GM19452 (cell line): ENCODE measurements around the gene IL17RE.
A peak's percentile ranks its signal among the peaks of the same experiment; 100 is the strongest.
"Not testable (repeated sequence)": the region's sequence is repeated elsewhere in the genome, so short reads cannot be mapped to it uniquely, and the experiment has no call there.

ENCODE experiments used
- ATAC-seq: cut with Tn5 transposase; IDR thresholded peaks from one replicate; pipeline ENCODE4 v1.9.1; 2021; ENCODE audit not compliant: unreplicated experiment

IL17RE gene

DNA sequence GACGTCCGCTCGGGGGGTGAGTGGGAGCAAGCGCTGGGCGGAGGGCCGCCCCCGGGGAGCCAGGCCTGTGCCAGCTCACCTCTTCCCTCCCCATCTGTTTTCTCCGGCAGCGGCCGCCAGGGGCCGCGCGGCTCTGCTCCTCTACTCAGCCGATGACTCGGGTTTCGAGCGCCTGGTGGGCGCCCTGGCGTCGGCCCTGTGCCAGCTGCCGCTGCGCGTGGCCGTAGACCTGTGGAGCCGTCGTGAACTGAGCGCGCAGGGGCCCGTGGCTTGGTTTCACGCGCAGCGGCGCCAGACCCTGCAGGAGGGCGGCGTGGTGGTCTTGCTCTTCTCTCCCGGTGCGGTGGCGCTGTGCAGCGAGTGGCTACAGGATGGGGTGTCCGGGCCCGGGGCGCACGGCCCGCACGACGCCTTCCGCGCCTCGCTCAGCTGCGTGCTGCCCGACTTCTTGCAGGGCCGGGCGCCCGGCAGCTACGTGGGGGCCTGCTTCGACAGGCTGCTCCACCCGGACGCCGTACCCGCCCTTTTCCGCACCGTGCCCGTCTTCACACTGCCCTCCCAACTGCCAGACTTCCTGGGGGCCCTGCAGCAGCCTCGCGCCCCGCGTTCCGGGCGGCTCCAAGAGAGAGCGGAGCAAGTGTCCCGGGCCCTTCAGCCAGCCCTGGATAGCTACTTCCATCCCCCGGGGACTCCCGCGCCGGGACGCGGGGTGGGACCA, 30.4 kb downstream of the IL17RE start:
- peak; percentile 73 for ATAC-seq

- ATAC-seq: peak; percentile 86
Observed at GRCh38 chr3:9933561-9934234, 31.1 kb downstream of the IL17RE start, which contains the start of gene CRELD1. Gene CRELD1 (plus strand): TSS chr3:9933834. CDS start chr3:9934439, 605 bp downstream.

DNA sequence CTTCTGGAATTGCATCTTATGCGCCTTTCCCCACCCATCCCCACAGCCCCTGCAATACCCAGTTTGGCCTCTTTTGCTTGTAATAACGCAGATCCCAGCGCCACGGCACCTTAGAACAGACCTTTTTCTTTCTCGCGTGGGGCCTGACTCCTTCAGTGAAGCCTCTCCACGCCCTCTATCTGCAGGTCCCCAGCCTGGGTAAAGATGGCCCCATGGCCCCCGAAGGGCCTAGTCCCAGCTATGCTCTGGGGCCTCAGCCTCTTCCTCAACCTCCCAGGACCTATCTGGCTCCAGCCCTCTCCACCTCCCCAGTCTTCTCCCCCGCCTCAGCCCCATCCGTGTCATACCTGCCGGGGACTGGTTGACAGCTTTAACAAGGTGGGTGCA, 31.6 kb downstream of the IL17RE start:
- no peak for ATAC-seq

DNA sequence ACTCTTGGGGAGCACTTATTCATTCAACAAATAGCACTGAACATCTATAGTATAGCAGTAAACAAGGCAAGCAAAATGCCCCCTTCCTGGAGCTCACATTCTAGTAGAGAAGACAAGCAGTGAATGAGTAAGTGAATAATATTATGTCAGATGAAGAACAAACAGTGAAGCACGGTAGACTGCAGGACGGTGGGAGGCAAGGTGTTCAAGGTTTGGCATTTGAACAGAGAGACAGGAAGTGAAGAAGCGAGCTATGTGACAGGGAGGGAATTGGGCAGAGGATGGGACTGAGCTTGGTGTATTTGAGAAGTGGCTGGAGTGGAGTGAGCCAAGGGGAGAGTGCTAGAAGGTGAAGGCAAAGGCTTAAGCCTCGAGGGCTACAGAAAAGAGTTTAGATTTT, 32.3 kb downstream of the IL17RE start:
- no peak for ATAC-seq

DNA sequence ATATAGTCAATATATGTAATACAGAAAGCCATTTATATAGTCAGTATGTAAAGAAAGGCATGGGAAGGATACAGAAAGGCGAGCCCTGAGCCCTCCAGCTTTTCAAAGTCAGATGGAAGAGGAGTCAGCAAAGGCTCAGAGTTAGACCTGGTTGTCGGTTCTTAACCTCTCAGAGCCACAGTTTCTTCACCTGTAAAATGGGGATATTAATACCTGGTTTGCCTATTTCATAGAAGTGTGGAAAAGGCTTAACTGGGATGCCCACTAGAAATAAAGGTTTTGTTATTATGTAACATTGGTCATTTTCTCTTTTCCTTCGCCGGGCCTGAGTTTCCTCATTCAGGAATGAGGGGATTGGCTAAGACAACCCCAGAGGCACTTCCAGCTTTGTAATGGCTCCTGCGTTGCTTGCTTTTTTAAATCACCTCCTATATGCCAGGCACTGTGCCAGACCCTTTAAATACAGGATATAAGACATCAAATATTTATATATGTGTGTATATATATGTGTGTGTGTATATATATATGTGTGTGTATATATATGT, 33.4 kb downstream of the IL17RE start:
- no peak for ATAC-seq

DNA sequence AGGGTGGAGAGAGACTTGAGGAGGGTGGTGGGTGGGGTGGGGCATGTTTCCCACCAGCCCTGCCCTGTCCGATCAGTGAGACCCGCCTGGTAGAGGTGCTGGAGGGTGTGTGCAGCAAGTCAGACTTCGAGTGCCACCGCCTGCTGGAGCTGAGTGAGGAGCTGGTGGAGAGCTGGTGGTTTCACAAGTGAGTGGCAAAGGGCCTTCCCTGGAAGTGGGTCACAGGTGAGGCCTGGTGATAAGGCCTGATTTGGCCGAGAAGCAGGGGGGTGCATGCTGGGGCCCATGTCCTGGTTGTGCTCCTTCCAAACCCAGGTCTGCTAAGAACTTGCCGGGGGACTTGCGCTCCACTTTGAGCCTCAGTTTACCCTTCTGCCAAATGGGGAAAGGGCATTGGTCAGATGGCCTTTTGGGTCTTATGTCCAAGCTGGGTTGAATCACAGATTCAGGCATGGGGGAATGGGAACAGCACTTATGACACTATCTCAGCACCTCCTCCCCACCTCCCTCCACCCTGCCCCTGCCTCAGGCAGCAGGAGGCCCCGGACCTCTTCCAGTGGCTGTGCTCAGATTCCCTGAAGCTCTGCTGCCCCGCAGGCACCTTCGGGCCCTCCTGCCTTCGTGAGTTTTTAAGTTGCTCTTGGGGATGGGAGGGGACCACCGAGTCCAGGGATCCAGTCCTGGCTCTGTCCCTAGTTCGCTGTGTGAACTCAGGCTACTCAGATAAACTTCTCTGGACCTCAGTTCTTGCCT, 35.0 kb downstream of the IL17RE start:
- ATAC-seq: no peak

DNA sequence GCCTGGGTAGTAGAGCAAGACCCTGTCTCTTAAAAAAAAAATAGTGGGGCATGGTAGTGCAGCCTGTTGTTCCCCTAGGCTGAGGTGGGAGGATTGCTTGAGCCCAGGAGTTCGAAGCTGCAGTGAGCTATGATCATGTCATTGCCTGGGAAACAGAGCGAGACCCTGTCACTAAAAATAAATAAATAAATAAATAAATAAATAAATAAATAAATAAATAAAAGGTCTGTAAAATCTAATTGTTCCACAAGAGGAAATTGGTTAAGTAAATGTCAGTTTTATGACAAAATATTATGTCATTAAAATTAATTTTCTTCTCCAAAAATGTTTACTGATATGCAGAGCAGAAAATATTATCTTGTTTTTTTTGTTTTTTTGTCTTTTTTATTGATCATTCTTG, 36.3 kb downstream of the IL17RE start:
- no peak for ATAC-seq

DNA sequence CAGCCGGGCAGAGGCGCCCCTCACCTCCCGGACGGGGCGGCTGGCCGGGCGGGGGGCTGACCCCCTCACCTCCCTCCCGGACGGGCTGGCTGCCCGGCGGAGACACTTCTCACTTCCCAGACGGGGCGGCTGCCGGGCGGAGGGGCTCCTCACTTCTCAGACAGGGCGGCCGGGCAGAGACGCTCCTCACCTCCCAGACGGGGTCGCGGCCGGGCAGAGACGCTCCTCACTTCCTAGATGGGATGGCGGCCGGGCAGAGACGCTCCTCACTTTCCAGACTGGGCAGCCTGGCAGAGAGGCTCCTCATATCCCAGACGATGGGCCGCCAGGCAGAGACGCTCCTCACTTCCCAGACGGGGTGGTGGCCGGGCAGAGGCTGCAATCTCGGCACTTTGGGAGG, 37.3 kb downstream of the IL17RE start:
- ATAC-seq: not testable (repeated sequence)

DNA sequence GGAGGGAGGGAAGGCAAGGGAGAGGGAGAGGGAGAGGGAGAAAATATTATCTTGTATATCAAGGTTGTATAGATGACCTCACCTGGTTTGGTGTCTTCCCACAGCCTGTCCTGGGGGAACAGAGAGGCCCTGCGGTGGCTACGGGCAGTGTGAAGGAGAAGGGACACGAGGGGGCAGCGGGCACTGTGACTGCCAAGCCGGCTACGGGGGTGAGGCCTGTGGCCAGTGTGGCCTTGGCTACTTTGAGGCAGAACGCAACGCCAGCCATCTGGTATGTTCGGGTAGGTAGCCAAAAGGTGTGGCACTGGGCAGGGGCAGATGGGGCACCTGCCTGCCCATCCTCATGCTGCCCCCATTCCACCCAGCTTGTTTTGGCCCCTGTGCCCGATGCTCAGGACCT, 38.1 kb downstream of the IL17RE start:
- ATAC-seq: no peak

- ATAC-seq: no peak
Observed at GRCh38 chr3:9942164-9942563, 39.5 kb downstream of the IL17RE start.

DNA sequence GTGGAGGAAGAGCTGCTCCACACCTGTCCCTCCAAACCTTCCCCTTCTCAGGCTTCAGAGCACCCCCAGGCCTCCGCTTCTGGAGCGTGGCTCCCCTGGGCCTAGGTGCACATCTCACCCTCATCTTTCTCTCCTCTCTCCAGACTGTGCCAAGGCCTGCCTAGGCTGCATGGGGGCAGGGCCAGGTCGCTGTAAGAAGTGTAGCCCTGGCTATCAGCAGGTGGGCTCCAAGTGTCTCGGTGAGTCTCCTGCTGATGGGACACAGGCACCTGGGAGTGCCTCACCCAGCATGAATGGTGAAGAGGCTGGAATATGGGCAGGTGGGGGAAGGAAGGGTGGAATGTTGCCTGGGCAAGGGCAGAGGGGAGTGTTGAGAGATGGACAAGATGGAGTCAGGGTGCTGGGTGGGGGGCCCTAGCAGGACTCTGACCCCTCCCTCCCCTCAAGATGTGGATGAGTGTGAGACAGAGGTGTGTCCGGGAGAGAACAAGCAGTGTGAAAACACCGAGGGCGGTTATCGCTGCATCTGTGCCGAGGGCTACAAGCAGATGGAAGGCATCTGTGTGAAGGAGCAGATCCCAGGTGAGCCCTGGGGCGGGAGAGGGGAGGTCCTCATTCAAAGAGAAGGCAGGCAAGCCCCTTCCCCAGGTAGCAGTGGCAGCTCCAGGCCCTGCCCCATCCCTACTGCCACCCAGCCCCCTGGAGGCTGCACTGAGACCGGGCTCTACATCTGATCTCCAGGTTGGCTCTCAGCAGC, 40.5 kb downstream of the IL17RE start:
- ATAC-seq: no peak

DNA sequence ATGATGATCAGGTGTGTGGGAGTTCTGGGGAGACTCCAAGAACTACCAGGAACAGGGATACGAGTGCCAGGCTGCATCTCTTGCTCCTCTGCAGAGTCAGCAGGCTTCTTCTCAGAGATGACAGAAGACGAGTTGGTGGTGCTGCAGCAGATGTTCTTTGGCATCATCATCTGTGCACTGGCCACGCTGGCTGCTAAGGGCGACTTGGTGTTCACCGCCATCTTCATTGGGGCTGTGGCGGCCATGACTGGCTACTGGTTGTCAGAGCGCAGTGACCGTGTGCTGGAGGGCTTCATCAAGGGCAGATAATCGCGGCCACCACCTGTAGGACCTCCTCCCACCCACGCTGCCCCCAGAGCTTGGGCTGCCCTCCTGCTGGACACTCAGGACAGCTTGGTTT, 41.6 kb downstream of the IL17RE start:
- ATAC-seq: no peak

- no peak for ATAC-seq
Observed at GRCh38 chr3:9945358-9945757, 42.7 kb downstream of the IL17RE start.

DNA sequence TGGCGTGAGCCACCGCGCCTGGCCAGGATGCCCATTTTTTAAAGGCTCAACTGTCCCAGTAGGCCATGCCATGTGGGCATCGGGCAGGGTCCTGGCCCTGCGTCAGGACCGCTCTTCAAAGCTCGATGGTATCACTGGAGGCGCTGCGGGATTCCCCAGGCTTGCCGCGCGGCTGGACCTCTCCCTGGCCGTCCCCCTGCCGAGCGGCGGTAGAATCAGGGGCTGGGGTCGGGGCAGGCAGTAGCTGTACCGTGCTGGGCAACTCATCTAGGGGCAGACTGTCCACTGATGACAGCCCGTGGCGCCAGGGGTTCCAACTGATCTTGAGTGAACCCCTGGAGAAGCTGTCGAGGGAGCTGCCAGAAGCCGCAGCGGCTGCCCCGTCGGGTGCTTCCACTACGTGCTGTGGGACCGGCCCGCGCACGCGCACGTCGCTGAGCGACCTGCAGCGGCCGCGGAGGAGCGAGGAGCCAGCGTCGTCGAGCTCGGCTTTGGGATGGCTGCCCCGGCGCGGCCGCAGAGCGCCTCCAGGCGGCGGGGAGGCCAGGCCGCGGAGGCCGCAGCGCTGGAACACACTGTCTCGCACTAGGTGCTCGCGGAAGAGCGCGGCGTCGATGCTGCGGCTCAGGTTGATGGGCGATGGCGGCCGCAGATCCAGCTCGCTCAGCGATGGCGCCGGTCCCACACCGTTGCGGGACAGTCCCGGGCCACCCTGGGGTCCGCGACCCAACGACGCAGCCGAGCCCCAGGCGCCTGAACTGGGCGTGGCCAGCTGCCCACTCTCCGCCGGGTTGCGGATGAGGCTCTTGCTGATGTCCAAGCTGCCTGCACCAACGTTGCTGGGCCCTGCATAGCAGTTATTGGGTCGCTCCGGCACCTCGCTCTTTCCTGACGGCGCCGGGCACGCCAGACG, 43.7 kb downstream of the IL17RE start:
- ATAC-seq: no peak

DNA sequence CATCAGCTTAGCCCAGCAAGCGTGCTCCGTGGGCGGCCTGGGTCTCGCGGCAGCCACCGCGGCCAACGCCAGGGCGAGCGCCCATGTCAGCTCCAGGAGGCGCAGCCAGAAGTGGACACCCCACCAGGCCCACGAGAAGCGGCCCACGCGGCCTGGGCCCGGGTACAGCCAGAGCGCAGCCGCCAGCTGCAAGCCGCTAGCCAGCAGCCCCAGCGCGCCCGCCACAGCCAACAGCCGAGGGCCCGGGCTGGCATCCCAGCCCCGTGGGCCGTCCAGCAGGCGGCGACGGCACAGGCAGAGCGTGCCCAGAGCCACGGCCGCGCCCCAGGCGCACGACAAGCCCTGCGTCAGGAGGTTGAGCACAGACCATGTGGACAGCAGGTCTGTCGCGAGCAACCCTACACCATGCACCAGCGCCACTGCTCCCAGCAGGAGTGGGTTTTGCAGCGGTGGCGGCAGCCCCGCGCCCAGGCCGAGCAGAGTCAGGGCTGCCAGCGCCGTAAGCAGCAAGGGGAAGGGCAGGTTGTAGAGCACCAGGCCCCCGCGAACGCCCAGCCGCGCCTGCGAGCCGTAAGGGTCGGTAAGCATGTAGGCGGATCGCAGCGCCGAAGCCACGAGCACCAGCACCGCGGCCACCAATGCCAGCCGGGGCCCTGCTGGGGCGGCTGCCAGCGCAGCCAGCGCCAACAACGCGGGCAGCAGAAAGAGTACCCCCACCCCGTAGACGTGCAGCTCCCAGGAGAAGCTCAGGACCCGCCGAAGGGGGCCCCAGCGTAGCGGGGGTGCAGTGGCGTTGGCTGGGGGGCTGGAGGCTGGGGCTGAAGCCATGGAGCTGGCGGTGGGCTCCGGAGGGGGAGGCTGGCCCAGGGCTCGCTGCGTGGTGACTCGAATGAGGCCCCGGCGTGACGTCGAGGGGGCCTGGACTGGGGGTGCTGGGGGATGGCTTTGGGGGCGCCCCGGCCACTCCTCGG, 44.7 kb downstream of the IL17RE start:
- ATAC-seq: no peak

DNA sequence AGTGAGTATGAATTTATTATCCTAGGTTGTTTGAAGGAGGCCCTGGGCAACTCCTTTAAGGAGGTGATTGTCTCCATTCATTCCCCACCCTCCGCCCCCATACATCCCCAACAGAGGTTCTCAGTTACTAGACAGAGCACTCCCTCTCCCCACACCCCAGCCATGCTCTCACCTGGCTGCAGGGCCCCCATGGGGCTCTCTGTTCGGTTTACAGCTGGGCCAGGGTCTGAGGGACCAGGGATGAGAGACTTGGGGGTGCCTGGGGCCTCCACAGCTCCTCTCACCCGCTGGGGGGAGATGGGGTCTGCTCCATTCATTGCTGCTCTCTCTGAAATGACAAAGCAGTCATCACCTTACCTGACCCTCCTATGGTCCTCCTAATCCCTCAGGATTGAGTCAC, 45.9 kb downstream of the IL17RE start:
- ATAC-seq: no peak

DNA sequence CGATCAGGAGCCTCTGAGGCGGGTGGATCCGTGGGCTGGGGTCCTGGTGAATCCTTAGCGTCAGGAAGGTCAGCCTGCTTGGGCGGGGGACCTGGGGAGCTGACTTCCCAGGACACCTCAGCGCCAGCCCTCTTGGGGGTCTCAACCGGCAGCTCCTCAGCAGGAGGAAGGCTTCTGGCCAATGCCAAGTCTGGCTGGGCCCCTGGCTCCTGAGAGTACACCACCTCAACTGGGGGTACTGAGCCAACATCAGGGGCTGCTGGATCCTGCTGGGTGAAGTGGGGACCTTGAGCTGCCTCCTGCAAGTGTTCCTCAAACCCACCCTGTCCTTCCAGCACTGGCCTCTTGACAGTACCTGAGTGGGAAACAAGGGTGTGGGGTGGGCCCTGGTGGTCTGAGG, 46.5 kb downstream of the IL17RE start:
- ATAC-seq: no peak

DNA sequence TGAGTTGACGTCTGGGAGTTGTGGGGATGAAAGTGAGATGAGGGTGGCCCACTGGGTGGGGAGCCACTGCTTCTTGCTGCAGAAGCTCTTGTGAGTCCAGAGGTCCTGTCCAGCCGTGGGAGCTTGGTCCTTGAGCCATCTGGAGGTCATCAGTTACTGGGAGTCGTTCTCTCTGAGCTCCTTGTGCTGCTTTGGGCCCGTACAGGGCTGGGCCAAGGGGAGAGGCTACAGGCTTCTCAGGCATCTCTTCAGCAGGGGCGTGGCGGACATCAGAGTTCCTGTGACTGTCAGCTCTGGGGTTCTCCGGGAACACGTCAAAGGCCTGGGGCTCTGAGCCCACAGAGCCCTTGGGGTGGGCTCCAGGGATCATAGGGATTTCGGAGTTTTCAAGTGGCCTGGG, 47.0 kb downstream of the IL17RE start:
- ATAC-seq: no peak

GRCh38 chr3:9951126-9951525, 48.5 kb downstream of the IL17RE start:
- ATAC-seq: peak; percentile 27
